Mucosa of rectum (tissue), 2 donors: ENCODE data around the gene PPFIBP1.
"Not testable (repeated sequence)": the region's sequence is repeated elsewhere in the genome, so short reads cannot be mapped to it uniquely, and the experiment has no call there.

Source experiments
- H3K27ac ChIP-seq, 2 donors: one replicate each; pipeline ENCODE4 v1.7.0; 2013; ENCODE audit warnings: inconsistent platforms in 2 of 2, low read depth in 2 of 2, low read length in 2 of 2
- H3K27me3 ChIP-seq, 2 donors: one replicate each; pipeline ENCODE4 v1.7.0; 2013; ENCODE audit warnings: low read length in 2 of 2; ENCODE audit not compliant: control insufficient read depth in 2 of 2, insufficient read depth in 2 of 2
- H3K36me3 ChIP-seq, 2 donors: one replicate each; pipeline ENCODE4 v1.7.0; 2013; ENCODE audit warnings: low read length in 2 of 2; ENCODE audit not compliant: control insufficient read depth in 2 of 2, insufficient read depth in 2 of 2
- H3K4me1 ChIP-seq, 2 donors: one replicate each; pipeline ENCODE4 v1.7.0; 2013; ENCODE audit warnings: low read length in 2 of 2, mild to moderate bottlenecking in 1 of 2; ENCODE audit not compliant: control insufficient read depth in 2 of 2, insufficient read depth in 2 of 2
- H3K4me3 ChIP-seq, 2 donors: one replicate each; pipeline ENCODE4 v1.7.0; 2013; ENCODE audit warnings: low read length in 2 of 2
- H3K9ac ChIP-seq, 2 donors: one replicate each; pipeline ENCODE4 v1.7.0; 2013; ENCODE audit warnings: low read length in 2 of 2, low read depth in 1 of 2, mild to moderate bottlenecking in 1 of 2
- H3K9me3 ChIP-seq, 2 donors: one replicate each; pipeline ENCODE4 v1.7.0; 2013; ENCODE audit warnings: low read length in 2 of 2; ENCODE audit not compliant: control insufficient read depth in 2 of 2
- donor health status: healthy.
- donor health status: Normal muscosa, but diverticular disease.

The PPFIBP1 gene

GRCh38 chr12:27646149-27646548, 122.1 kb downstream of the PPFIBP1 start:
- Histone ChIP-seq H3K27me3 (no peaks in the 10 kb centered on the region), H3K9me3 (no peaks in the 10 kb centered on the region), H3K4me1 (no peaks in the 10 kb centered on the region), H3K4me3 (no peak overlapping the region), H3K27ac (no peak overlapping the region), H3K9ac (no peak overlapping the region), H3K36me3 (peaks cover 0 to 7% of the 10 kb centered on the region in 2 donors)

- Histone ChIP-seq H3K4me1 (no peaks in the 10 kb centered on the region), H3K27me3 (no peaks in the 10 kb centered on the region), H3K9ac (no peak overlapping the region), H3K4me3 (no peak overlapping the region), H3K9me3 (no peaks in the 10 kb centered on the region), H3K27ac (no peak overlapping the region), H3K36me3 (peaks cover 0 to 7% of the 10 kb centered on the region in 2 donors)
Measured at GRCh38 chr12:27650011-27650410, 126.0 kb downstream of the PPFIBP1 start.

- no peak overlapping the region for H3K9ac ChIP-seq
- H3K27ac ChIP-seq, result no peak overlapping the region
- peaks cover 0 to 7% of the 10 kb centered on the region in 2 donors for H3K36me3 ChIP-seq
- H3K4me3 ChIP-seq, result no peak overlapping the region
- no peaks in the 10 kb centered on the region for H3K27me3 ChIP-seq
- no peaks in the 10 kb centered on the region for H3K9me3 ChIP-seq
- H3K4me1 ChIP-seq, result no peaks in the 10 kb centered on the region
Measured at GRCh38 chr12:27651201-27651600, 127.2 kb downstream of the PPFIBP1 start.

- H3K36me3 ChIP-seq, result peaks cover 3 to 7% of the 10 kb centered on the region in 2 donors
- H3K27me3 ChIP-seq, result no peaks in the 10 kb centered on the region
- no peak overlapping the region for H3K4me3 ChIP-seq
- no peak overlapping the region for H3K27ac ChIP-seq
- H3K9me3 ChIP-seq, result no peaks in the 10 kb centered on the region
- H3K4me1 ChIP-seq, result no peaks in the 10 kb centered on the region
- no peak overlapping the region for H3K9ac ChIP-seq
Measured at GRCh38 chr12:27652174-27652763, 128.3 kb downstream of the PPFIBP1 start.

- Histone ChIP-seq H3K27me3 (no peaks in the 10 kb centered on the region), H3K4me1 (no peaks in the 10 kb centered on the region), H3K27ac (no peak overlapping the region), H3K4me3 (no peak overlapping the region), H3K36me3 (peaks cover 6 to 7% of the 10 kb centered on the region in 2 donors), H3K9ac (no peak overlapping the region), H3K9me3 (no peaks in the 10 kb centered on the region)
Measured at GRCh38 chr12:27653661-27654060, 129.7 kb downstream of the PPFIBP1 start.

- H3K4me3 ChIP-seq, H3K27me3 ChIP-seq, H3K9ac ChIP-seq, H3K36me3 ChIP-seq, H3K4me1 ChIP-seq, H3K27ac ChIP-seq, H3K9me3 ChIP-seq: not testable (repeated sequence)
Measured at GRCh38 chr12:27655476-27655875, 131.5 kb downstream of the PPFIBP1 start.

GRCh38 chr12:27657296-27657695, 133.3 kb downstream of the PPFIBP1 start:
- Histone ChIP-seq H3K27ac (no peak overlapping the region), H3K27me3 (no peaks in the 10 kb centered on the region), H3K36me3 (peaks cover 8 to 16% of the 10 kb centered on the region in 2 donors)

GRCh38 chr12:27665704-27666103, 141.7 kb downstream of the PPFIBP1 start:
- Histone ChIP-seq H3K27ac (no peak overlapping the region), H3K4me3 (no peak overlapping the region), H3K36me3 (peaks cover 24 to 37% of the 10 kb centered on the region in 2 donors), H3K9ac (no peak overlapping the region), H3K4me1 (no peaks in the 10 kb centered on the region), H3K9me3 (no peaks in the 10 kb centered on the region), H3K27me3 (no peaks in the 10 kb centered on the region)

More at GRCh38 chr12:27657296-27657695, 133.3 kb downstream of the PPFIBP1 start:
- Histone ChIP-seq H3K4me3 (no peak overlapping the region), H3K9me3 (no peaks in the 10 kb centered on the region), H3K4me1 (no peaks in the 10 kb centered on the region), H3K9ac (no peak overlapping the region)

- Histone ChIP-seq H3K27me3 (no peaks in the 10 kb centered on the region), H3K9me3 (no peaks in the 10 kb centered on the region), H3K27ac (no peak overlapping the region), H3K4me3 (no peak overlapping the region), H3K36me3 (peaks cover 21 to 34% of the 10 kb centered on the region in 2 donors), H3K4me1 (no peaks in the 10 kb centered on the region), H3K9ac (no peak overlapping the region)
Measured at GRCh38 chr12:27666510-27666909, 142.5 kb downstream of the PPFIBP1 start.

GRCh38 chr12:27667540-27667939, 143.5 kb downstream of the PPFIBP1 start:
- H3K9me3 ChIP-seq, result no peaks in the 10 kb centered on the region
- no peak overlapping the region for H3K27ac ChIP-seq
- H3K36me3 ChIP-seq, result peaks cover 21 to 33% of the 10 kb centered on the region in 2 donors
- H3K9ac ChIP-seq, result no peak overlapping the region
- H3K4me3 ChIP-seq, result no peak overlapping the region
- H3K27me3 ChIP-seq, result no peaks in the 10 kb centered on the region
- H3K4me1 ChIP-seq, result no peaks in the 10 kb centered on the region
